Mesendoderm (in vitro differentiated cells): ENCODE data around the gene TMEM126B.
"Not testable (repeated sequence)": the region's sequence is repeated elsewhere in the genome, so short reads cannot be mapped to it uniquely, and the experiment has no call there.

Experiments
- DNase-seq: peaks from one replicate; pipeline ENCODE4 v3.0.0; 2013
- H2AK5ac ChIP-seq: 2 replicates; pipeline ENCODE4 v1.6.1; 2013; ENCODE audit warnings: low read length, inconsistent platforms
- H2BK120ac ChIP-seq: 2 replicates; pipeline ENCODE4 v1.6.1; 2013; ENCODE audit warnings: low read depth, mild to moderate bottlenecking, low read length, moderate library complexity, mixed read lengths
- H2BK15ac ChIP-seq: replicated peaks from 2 replicates; pipeline ENCODE4 v1.6.1; 2013; ENCODE audit warnings: low read depth, mild to moderate bottlenecking, moderate library complexity
- H2BK5ac ChIP-seq: 2 replicates; pipeline ENCODE4 v1.6.1; 2013; ENCODE audit warnings: low read length, inconsistent platforms
- H3K18ac ChIP-seq: 2 replicates; pipeline ENCODE4 v1.6.1; 2013; ENCODE audit warnings: mild to moderate bottlenecking, low read length, mixed read lengths
- H3K23ac ChIP-seq: one replicate; pipeline ENCODE4 v1.6.1; 2013; ENCODE audit warnings: low read length
- H3K27ac ChIP-seq: 2 replicates; pipeline ENCODE4 v1.5.1; 2013; ENCODE audit warnings: low read depth, mild to moderate bottlenecking, inconsistent platforms, low read length, moderate library complexity
- H3K27me3 ChIP-seq: 2 replicates; pipeline ENCODE4 v1.6.1; 2013; ENCODE audit warnings: low read length, control low read depth, mild to moderate bottlenecking, inconsistent platforms; ENCODE audit not compliant: insufficient read depth, poor library complexity
- H3K36me3 ChIP-seq: 2 replicates; pipeline ENCODE4 v1.6.1; 2013; ENCODE audit warnings: low read length, inconsistent platforms; ENCODE audit not compliant: control insufficient read depth, insufficient read depth
- H3K4ac ChIP-seq: one replicate; pipeline ENCODE4 v1.6.1; 2013; ENCODE audit warnings: low read depth, mild to moderate bottlenecking, low read length, moderate library complexity
- H3K4me1 ChIP-seq: 2 replicates; pipeline ENCODE4 v1.6.1; 2013; ENCODE audit warnings: low read depth, low read length, inconsistent platforms; ENCODE audit not compliant: control insufficient read depth
- H3K4me2 ChIP-seq: 2 replicates; pipeline ENCODE4 v1.6.1; 2013; ENCODE audit warnings: low read length
- H3K4me3 ChIP-seq: 2 replicates; pipeline ENCODE4 v1.5.1; 2013; ENCODE audit warnings: mild to moderate bottlenecking, low read length
- H3K56ac ChIP-seq: one replicate; pipeline ENCODE4 v1.6.1; 2013; ENCODE audit warnings: low read length
- H3K79me1 ChIP-seq: 2 replicates; pipeline ENCODE4 v1.6.1; 2013; ENCODE audit warnings: low read length, inconsistent platforms
- H3K79me2 ChIP-seq: 2 replicates; pipeline ENCODE4 v1.6.1; 2013; ENCODE audit warnings: mild to moderate bottlenecking, low read length; ENCODE audit not compliant: control insufficient read depth, insufficient read depth
- H3K9ac ChIP-seq: 2 replicates; pipeline ENCODE4 v1.6.1; 2013; ENCODE audit warnings: low read length, inconsistent platforms
- H4K5ac ChIP-seq: one replicate; pipeline ENCODE4 v1.6.1; 2013; ENCODE audit warnings: low read length
- H4K8ac ChIP-seq: one replicate; pipeline ENCODE4 v1.6.1; 2013; ENCODE audit warnings: low read depth, mild to moderate bottlenecking, control low read depth, low read length, moderate library complexity
- WGBS: extraction: QIAGEN DNeasy Blood & Tissue Kit; methylation state at CpG from one replicate; pipeline ENCODE4 v1.1.7; 2013; ENCODE audit warnings: low lambda C conversion rate, missing lambda C conversion rate; ENCODE audit not compliant: insufficient coverage; ENCODE audit errors: extremely low coverage; 5-methylcytosine and 5-hydroxymethylcytosine counted together

TMEM126B gene

GRCh38 chr11:85596886-85597285, 31.5 kb upstream of the TMEM126B start:
- Histone ChIP-seq H2BK15ac (no peak overlapping the region), H3K27me3 (no peaks in the 10 kb centered on the region), H2BK120ac (no peak overlapping the region), H4K5ac (no peak overlapping the region), H3K4me2 (no peak overlapping the region), H3K4me1 (no peaks in the 10 kb centered on the region), H3K79me2 (no peaks in the 10 kb centered on the region), H2BK5ac (no peak overlapping the region), H3K23ac (no peak overlapping the region), H3K18ac (no peak overlapping the region), H3K4ac (no peak overlapping the region), H3K9ac (no peak overlapping the region), H3K56ac (no peak overlapping the region), H3K27ac (no peak overlapping the region), H3K36me3 (no peaks in the 10 kb centered on the region), H3K79me1 (no peaks in the 10 kb centered on the region), H3K4me3 (no peak overlapping the region), H2AK5ac (no peak overlapping the region), H4K8ac (no peak overlapping the region)
- WGBS = no CpG with 5 or more reads among the region's 2 CpGs
- no peak for DNase-seq

- H3K18ac ChIP-seq = no peak overlapping the region
- no peaks in the 10 kb centered on the region for H3K36me3 ChIP-seq
- H4K5ac ChIP-seq = no peak overlapping the region
- H3K4me2 ChIP-seq = no peak overlapping the region
- no peaks in the 10 kb centered on the region for H3K27me3 ChIP-seq
- H2BK120ac ChIP-seq = no peak overlapping the region
- no peak overlapping the region for H3K4ac ChIP-seq
- H2BK5ac ChIP-seq = no peak overlapping the region
- H3K4me3 ChIP-seq = no peak overlapping the region
- no peak overlapping the region for H3K23ac ChIP-seq
- no peaks in the 10 kb centered on the region for H3K79me2 ChIP-seq
- H3K27ac ChIP-seq = no peak overlapping the region
- no peak overlapping the region for H4K8ac ChIP-seq
- no peak overlapping the region for H2AK5ac ChIP-seq
- no CpG with 5 or more reads among the region's 5 CpGs for WGBS
- no peak overlapping the region for H2BK15ac ChIP-seq
- H3K79me1 ChIP-seq = no peaks in the 10 kb centered on the region
- no peaks in the 10 kb centered on the region for H3K4me1 ChIP-seq
- DNase-seq = no peak
- no peak overlapping the region for H3K9ac ChIP-seq
- no peak overlapping the region for H3K56ac ChIP-seq
Observed at GRCh38 chr11:85599083-85599482, 29.3 kb upstream of the TMEM126B start.

GRCh38 chr11:85602526-85603213, 25.7 kb upstream of the TMEM126B start:
- H3K4me3 ChIP-seq = no peak overlapping the region
- H3K18ac ChIP-seq = no peak overlapping the region
- no peak overlapping the region for H2BK5ac ChIP-seq
- no peak overlapping the region for H2AK5ac ChIP-seq
- WGBS = no CpG with 5 or more reads among the region's 2 CpGs
- H2BK15ac ChIP-seq = no peak overlapping the region
- H4K8ac ChIP-seq = no peak overlapping the region
- H4K5ac ChIP-seq = no peak overlapping the region
- H3K4me2 ChIP-seq = no peak overlapping the region
- H3K4ac ChIP-seq = no peak overlapping the region
- H3K56ac ChIP-seq = no peak overlapping the region
- H3K9ac ChIP-seq = no peak overlapping the region
- no peak overlapping the region for H3K23ac ChIP-seq
- H3K79me1 ChIP-seq = no peaks in the 10 kb centered on the region
- no peaks in the 10 kb centered on the region for H3K79me2 ChIP-seq
- H3K4me1 ChIP-seq = no peaks in the 10 kb centered on the region
- no peaks in the 10 kb centered on the region for H3K36me3 ChIP-seq
- DNase-seq = no peak
- no peaks in the 10 kb centered on the region for H3K27me3 ChIP-seq
- H3K27ac ChIP-seq = no peak overlapping the region
- H2BK120ac ChIP-seq = no peak overlapping the region

- Histone ChIP-seq H3K9ac (no peak overlapping the region), H3K36me3 (no peaks in the 10 kb centered on the region), H3K4me3 (no peak overlapping the region), H2AK5ac (no peak overlapping the region), H3K27me3 (no peaks in the 10 kb centered on the region), H3K56ac (no peak overlapping the region), H3K27ac (no peak overlapping the region), H3K4ac (no peak overlapping the region), H2BK120ac (no peak overlapping the region), H3K18ac (no peak overlapping the region), H3K4me2 (no peak overlapping the region), H3K4me1 (no peaks in the 10 kb centered on the region), H3K79me1 (no peaks in the 10 kb centered on the region), H3K79me2 (no peaks in the 10 kb centered on the region), H4K8ac (no peak overlapping the region), H2BK15ac (no peak overlapping the region), H4K5ac (no peak overlapping the region), H2BK5ac (no peak overlapping the region), H3K23ac (no peak overlapping the region)
- no peak for DNase-seq
- no CpG with 5 or more reads among the region's 4 CpGs for whole genome bisulfite sequencing
Observed at GRCh38 chr11:85603220-85603619, 25.2 kb upstream of the TMEM126B start.

- no CpG with 5 or more reads among the region's 3 CpGs for WGBS
- not testable (repeated sequence) for H3K79me1 ChIP-seq, H4K5ac ChIP-seq, H2BK15ac ChIP-seq, H3K4me1 ChIP-seq, H3K56ac ChIP-seq, H3K23ac ChIP-seq, H3K79me2 ChIP-seq, H2BK5ac ChIP-seq, H3K4me3 ChIP-seq, H2BK120ac ChIP-seq, DNase-seq, H3K4ac ChIP-seq, H3K9ac ChIP-seq, H3K4me2 ChIP-seq, H3K36me3 ChIP-seq, H4K8ac ChIP-seq, H3K27me3 ChIP-seq, H3K27ac ChIP-seq, H2AK5ac ChIP-seq, H3K18ac ChIP-seq
Observed at GRCh38 chr11:85606237-85606636, 22.2 kb upstream of the TMEM126B start.

GRCh38 chr11:85608621-85609020, 19.8 kb upstream of the TMEM126B start:
- H3K4me3 ChIP-seq, H3K4ac ChIP-seq, DNase-seq, H2BK5ac ChIP-seq, H3K27me3 ChIP-seq, H2AK5ac ChIP-seq, H3K27ac ChIP-seq, H3K36me3 ChIP-seq, H3K9ac ChIP-seq, H4K5ac ChIP-seq, H3K79me1 ChIP-seq, H2BK15ac ChIP-seq, H2BK120ac ChIP-seq, H3K23ac ChIP-seq, H3K79me2 ChIP-seq, H3K56ac ChIP-seq, H3K18ac ChIP-seq, H4K8ac ChIP-seq, H3K4me1 ChIP-seq, H3K4me2 ChIP-seq: not testable (repeated sequence)
